ENCODE results near the gene PSMD3.
"Not testable (repeated sequence)": the region's sequence is repeated elsewhere in the genome, so short reads cannot be mapped to it uniquely, and the experiment has no call there.

The PSMD3 gene

DNA sequence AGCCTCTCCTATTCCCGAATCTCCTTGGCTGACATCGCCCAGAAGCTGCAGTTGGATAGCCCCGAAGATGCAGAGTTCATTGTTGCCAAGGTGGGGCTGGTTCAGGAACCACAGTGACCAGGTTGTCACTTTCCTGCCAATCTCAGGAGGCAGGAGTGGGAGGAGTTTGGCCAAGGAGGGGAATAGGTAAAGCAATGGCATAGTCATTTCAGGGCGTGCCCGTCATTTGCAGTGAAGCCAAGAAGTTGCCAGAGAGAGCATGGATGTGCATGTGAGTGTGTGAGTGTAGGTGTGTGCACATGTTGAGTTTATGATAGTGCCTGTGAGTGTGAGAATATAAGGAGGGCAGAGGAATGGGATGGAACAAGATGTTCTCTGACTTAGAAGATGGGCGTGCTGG, 14.8 kb downstream of the PSMD3 start:
- DNase-seq (ENCODE audit: low read depth in 1 of 2, low spot score in 1 of 2): no peak

DNA sequence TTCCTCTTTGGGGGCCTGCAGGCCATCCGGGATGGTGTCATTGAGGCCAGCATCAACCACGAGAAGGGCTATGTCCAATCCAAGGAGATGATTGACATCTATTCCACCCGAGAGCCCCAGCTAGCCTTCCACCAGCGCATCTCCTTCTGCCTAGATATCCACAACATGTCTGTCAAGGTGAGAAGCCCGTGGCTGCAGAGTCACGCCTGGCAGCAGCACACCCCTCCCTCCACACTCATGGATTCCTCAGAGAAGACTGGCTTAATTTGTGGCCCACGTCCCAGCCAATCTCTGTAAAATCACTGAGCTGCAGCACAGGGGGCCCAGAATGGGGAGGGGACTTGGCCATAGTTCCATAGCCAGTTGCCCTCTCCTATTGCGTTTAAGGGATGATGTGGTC, 15.6 kb downstream of the PSMD3 start:
- no peak for DNase-seq (ENCODE audit: low read depth in 1 of 2, low spot score in 1 of 2)

DNA sequence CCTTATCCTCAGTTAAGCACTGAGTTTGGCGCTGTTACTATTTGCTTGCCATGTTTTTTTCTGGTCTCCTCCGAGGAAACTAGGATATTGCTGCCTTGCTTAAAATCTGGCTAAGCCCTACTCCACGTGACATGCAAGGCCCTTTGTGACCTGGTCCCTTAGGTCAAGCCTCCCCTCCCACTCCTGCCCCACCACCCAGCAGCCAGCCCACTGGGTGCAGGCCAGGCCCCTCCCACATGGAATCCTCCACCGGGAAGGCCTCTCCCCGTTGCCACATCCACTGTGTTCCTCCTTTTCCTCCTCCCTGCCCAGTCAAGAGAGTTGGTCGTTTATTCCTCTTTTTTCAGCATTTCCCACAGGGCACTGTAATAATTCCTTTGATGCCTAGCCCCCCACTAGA, 16.2 kb downstream of the PSMD3 start:
- DNase-seq (ENCODE audit: low read depth in 1 of 2, low spot score in 1 of 2): no peak

GRCh38 chr17:39997543-39997942, 16.9 kb downstream of the PSMD3 start:
- no peak for DNase-seq (ENCODE audit: low read depth in 1 of 2, low spot score in 1 of 2)

DNA sequence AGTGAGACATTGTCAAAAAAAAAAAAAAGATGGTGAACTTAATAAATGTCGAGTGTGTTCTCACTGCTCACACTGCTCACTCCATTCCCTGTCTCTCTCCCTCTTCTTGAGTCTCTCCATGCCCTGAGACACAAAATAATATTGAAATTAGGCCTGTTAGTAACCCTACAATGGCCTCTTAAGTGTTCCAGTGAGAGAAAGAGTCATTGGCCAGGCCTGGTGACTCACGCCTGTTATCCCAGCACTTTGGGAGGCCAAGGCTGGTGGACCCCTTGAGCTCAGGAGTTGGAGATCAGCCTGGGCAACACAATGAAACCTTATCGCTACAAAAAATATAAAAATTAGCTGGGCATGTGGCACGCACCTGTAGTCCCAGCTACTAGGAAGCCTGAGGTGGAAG, 18.5 kb downstream of the PSMD3 start:
- no peak for DNase-seq (ENCODE audit: low read depth in 1 of 2, low spot score in 1 of 2)

DNA sequence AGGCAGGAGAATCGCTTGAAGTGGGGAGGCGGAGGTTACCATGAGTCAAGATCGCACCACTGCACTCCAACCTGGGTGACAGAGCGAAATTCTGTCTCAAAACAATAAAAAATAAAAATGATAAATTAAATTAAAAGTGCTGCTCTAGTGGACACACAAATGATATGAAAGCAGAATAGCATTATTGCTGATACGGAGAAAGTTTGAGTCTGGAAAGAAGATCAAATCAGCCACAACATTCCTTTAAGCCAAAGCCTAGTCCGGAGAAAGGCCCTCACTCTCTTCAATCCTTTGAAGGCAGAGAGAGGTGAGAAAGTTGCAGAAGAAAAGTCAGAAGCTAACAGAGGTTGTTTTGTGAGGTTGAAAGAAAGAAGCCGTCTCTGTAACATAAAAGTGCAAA, 19.6 kb downstream of the PSMD3 start:
- no peak for DNase-seq (ENCODE audit: low read depth in 1 of 2, low spot score in 1 of 2)

- not testable (repeated sequence) for DNase-seq (ENCODE audit: low read depth in 1 of 2, low spot score in 1 of 2)
Observed at GRCh38 chr17:40001335-40001734, 20.7 kb downstream of the PSMD3 start.

DNA sequence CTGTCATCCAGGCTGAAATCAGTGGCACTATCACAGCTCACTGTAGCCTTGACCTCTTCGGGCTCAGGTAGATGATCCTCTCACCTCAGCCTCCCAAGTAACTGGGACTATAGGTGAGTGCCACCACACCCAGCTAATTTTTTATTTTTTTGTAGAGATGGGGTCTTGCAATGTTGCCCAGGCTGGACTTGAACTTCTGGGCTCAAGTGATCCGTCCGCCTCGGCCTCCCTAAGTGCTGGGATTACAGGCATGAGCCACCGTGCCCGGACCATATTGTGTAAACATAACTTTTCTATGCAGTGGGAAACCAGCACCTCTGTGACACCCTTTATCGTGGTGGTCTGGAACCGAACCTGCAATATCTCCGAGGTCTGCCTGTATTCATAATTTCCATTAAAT, 23.5 kb downstream of the PSMD3 start:
- DNase-seq (ENCODE audit: low read depth in 1 of 2, low spot score in 1 of 2): no peak

DNA sequence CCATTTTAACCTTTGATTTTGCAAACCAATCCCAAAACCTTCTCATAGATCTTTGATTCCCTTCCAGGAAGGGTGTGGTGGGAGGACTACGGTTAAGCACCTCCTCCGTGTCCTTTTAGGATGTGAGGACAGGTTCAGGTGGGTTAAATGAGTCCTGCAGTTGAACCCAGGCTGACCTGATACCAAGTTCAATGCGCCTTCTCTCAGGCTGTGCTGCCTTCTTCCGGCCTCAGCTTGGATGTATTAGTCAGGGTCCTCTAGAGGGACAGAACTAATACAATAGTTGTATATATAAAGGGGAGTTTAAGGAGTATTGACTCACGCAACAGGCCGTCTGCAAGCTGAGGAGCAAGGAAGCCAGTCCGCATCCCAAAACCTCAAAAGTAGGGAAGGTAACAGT, 24.1 kb downstream of the PSMD3 start:
- DNase-seq (ENCODE audit: low read depth in 1 of 2, low spot score in 1 of 2): no peak

GRCh38 chr17:40005520-40005919, 24.9 kb downstream of the PSMD3 start:
- no peak for DNase-seq (ENCODE audit: low read depth in 1 of 2, low spot score in 1 of 2)

- not testable (repeated sequence) for DNase-seq (ENCODE audit: low read depth in 1 of 2, low spot score in 1 of 2)
Observed at GRCh38 chr17:40010946-40011500, 30.4 kb downstream of the PSMD3 start.

DNA sequence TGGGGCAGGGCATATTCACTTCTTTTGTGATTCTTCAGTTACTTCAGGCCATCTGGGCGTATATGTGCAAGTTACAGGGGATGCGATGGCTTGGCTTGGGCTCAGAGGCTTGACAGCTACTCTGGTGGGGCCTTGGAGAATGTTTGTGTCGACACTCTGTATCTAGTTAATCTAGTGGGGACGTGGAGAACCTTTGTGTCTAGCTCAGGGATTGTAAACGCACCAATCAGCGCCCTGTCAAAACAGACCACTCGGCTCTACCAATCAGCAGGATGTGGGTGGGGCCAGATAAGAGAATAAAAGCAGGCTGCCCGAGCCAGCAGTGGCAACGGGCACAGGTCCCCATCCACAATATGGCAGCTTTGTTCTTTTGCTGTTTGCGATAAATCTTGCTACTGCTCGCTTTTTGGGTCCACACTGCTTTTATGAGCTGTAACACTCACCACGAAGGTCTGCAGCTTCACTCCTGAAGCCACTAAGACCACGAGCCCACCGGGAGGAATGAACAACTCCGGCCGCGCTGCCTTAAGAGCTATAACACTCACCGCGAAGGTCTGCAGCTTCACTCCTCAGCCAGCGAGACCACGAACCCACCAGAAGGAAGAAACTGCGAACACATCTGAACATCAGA, 31.5 kb downstream of the PSMD3 start:
- not testable (repeated sequence) for DNase-seq (ENCODE audit: low read depth in 1 of 2, low spot score in 1 of 2)

DNA sequence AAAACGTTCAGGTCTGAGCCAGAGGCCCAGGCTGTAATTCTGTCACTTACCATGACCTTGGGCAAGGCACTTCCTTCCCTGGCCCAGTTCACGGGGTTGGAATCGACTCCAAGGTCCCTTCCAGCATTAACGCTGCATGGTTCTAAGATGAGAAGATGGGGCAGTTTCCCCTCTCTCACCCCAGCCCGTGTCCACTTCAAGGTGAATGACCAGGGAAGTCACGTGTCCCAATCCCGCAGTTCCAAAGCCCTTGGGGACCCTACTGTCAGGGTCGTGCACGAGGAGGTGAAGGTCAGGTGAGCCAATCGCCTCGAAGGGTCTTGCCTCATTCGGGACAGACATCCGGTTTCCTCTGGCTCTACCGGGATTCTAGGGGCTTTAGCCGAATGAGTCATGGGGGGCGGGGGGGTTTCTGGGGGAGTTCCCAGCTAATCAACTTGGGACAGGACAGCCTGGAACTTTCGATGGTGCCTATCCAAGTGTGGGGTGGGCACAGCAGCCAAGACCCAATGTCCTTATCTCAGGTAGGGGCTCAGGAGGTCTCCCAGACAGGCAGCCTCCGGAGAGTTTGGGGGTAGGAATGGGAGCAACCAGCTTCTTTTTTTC, 33.9 kb downstream of the PSMD3 start:
- no peak for DNase-seq (ENCODE audit: low read depth in 1 of 2, low spot score in 1 of 2)

DNA sequence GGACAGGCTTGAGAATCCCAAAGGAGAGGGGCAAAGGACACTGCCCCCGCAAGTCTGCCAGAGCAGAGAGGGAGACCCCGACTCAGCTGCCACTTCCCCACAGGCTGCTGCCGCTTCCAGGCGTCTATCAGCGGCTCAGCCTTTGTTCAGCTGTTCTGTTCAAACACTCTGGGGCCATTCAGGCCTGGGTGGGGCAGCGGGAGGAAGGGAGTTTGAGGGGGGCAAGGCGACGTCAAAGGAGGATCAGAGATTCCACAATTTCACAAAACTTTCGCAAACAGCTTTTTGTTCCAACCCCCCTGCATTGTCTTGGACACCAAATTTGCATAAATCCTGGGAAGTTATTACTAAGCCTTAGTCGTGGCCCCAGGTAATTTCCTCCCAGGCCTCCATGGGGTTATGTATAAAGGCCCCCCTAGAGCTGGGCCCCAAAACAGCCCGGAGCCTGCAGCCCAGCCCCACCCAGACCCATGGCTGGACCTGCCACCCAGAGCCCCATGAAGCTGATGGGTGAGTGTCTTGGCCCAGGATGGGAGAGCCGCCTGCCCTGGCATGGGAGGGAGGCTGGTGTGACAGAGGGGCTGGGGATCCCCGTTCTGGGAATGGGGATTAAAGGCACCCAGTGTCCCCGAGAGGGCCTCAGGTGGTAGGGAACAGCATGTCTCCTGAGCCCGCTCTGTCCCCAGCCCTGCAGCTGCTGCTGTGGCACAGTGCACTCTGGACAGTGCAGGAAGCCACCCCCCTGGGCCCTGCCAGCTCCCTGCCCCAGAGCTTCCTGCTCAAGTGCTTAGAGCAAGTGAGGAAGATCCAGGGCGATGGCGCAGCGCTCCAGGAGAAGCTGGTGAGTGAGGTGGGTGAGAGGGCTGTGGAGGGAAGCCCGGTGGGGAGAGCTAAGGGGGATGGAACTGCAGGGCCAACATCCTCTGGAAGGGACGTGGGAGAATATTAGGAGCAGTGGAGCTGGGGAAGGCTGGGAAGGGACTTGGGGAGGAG, 34.7 kb downstream of the PSMD3 start, which contains the start of gene CSF3:
Gene CSF3 (plus strand): TSS at position 436 of the 993 bp plus-strand sequence. CDS start 35 bp downstream, at position 471.
- DNase-seq (ENCODE audit: low read depth in 1 of 2, low spot score in 1 of 2): no peak

GRCh38 chr17:40015998-40016985, 35.7 kb downstream of the PSMD3 start:
- DNase-seq (ENCODE audit: low read depth in 1 of 2, low spot score in 1 of 2): no peak

GRCh38 chr17:40017422-40018080, 36.9 kb downstream of the PSMD3 start:
- DNase-seq (ENCODE audit: low read depth in 1 of 2, low spot score in 1 of 2): no peak

DNA sequence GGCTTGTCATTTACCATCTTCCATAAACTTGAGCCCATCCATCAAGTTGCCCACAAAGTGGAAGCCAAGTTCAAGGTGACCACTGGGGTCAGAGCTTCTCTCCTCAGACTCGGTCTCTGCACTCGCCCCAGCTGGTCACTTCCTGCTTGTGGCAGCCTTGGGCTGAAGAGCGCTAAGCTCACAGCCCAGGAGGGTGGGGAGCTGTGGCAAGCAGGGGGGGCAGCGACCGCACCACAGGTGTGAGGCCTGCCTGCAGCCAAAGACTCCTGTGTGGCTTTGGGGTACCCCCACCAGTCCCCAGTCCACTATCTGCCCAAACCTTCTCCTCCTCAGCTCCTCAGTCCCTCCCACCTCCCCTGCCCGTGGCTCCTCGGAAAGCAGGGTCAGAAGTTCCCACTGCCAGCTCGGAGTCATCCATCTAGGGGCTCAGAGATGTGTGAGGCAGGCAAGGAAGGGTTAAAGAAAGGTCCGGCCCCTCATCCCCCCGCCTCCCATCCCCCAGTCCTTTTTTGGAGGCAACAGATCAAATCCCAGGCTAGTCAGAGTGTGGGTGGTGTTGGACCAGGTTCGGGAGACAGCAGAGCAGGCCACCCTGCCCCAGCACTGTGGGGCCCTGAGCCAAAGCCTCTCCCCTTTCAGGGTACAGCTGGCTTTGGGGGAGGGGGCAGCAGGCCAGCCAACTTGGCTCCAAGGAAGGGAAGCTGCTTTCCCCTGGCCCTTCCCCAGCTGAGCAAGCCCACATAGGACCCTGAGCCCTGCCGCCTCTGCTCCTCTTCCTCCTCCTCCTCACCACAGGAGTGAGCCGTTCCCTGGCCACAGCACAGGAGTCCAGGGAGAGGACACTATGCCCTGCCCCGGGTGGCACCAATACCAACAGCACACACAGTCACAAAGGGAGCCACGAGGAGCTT, 37.9 kb downstream of the PSMD3 start:
- no peak for DNase-seq (ENCODE audit: low read depth in 1 of 2, low spot score in 1 of 2)

GRCh38 chr17:40019140-40019991, 38.8 kb downstream of the PSMD3 start:
- no peak for DNase-seq (ENCODE audit: low read depth in 1 of 2, low spot score in 1 of 2)

Measured in activated CD4-positive, alpha-beta T cell treated with anti-CD3 and anti-CD28 coated beads, Interleukin-2, amount 50 U/mL, for 24 hours (primary cell).